ENCODE data around the gene ATP2A1. TPM values are rescaled to one million over a fixed set of nuclear protein-coding genes. Genes with fewer than 3 reads are reported as not detected.

Gene ATP2A1
- total and polyA plus RNA-seq, 2 of the 13 experiments (the other 11 are each of a cell fraction or from before 2014, with no cell fraction given) = 3.2 to 12.5 TPM

GRCh38 chr16:28924762-28925385, 46.6 kb downstream of the ATP2A1 start, which contains the start of gene RABEP2 (continued):
- TF ChIP-seq ZNF704 (CRISPR knock-in tag; IDR thresholded peaks at IDR 0.05; ENCODE audit: borderline replicate concordance) = 0 out of 2 replicates have a peak, but pooled peaks have one; percentile 52
- no peak for TF ChIP-seq NKX3-1 (CRISPR knock-in tag; IDR thresholded peaks at IDR 0.05)
- 0 out of 2 replicates have a peak, but pooled peaks have one; percentile 6 for TF ChIP-seq ZNF501 (CRISPR knock-in tag; IDR thresholded peaks at IDR 0.05)
- 0 out of 2 replicates have a peak, but pooled peaks have one; percentile 18 for TF ChIP-seq ZSCAN21 (CRISPR knock-in tag; IDR thresholded peaks at IDR 0.05; ENCODE audit: borderline replicate concordance)
- no peak; the same call in 1 of the 2 replicates for TF ChIP-seq HBP1 (CRISPR knock-in tag; IDR thresholded peaks at IDR 0.05; ENCODE audit: low read depth)
- TF ChIP-seq ZNF772 (CRISPR knock-in tag; IDR thresholded peaks at IDR 0.05) = no peak
- peak; percentile 57 for TF ChIP-seq MAX (IDR thresholded peaks at IDR 0.05)
- no peak for TF ChIP-seq NCOA1 (CRISPR knock-in tag; IDR thresholded peaks at IDR 0.05)
- peak; percentile 48; the same call in 1 of the 2 replicates for TF ChIP-seq HNF1B (CRISPR knock-in tag; IDR thresholded peaks at IDR 0.05)
- TF ChIP-seq PHF5A (CRISPR knock-in tag; IDR thresholded peaks at IDR 0.05; ENCODE audit: low read depth, unreplicated experiment) = no peak
- no peak for TF ChIP-seq RAD21 (CRISPR knock-in tag; IDR thresholded peaks at IDR 0.05)
- no peak for TF ChIP-seq ZNF576 (CRISPR knock-in tag; IDR thresholded peaks at IDR 0.05)
- TF ChIP-seq ZBTB33 (CRISPR knock-in tag; IDR thresholded peaks at IDR 0.05) = no peak
- no peak for TF ChIP-seq STAG1 (CRISPR knock-in tag; IDR thresholded peaks at IDR 0.05)
- TF ChIP-seq ZHX2 (IDR thresholded peaks at IDR 0.05; ENCODE audit: low read depth) = no peak; the same call in 1 of the 2 replicates
- no peak; the same call in 1 of the 2 replicates for TF ChIP-seq ZHX2 (CRISPR knock-in tag; IDR thresholded peaks at IDR 0.05; ENCODE audit: borderline replicate concordance)

Measured in HepG2 (cell line).